ENCODE measurements around the gene CYBA.

The CYBA gene

DNA sequence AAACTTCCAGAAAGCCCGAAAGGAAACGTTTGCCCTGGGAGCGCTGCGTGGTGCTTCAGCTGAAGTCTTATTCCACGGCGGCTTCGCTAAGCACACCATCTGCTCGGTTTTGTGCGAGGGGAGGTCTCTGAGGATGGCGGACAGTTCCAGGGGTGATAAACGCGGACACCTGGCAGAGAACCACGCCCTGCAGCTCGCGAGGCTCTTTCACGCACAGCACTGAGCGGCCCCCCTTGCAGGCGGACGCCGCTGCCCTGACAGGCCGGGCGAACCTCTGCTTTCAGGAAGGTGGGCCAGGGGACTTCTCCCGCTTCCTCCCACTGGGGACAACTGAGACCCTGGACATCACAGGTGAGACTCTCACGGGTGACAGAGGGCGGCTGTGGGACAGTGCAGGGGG is 8.3 kb upstream of the CYBA start:
- DNase-seq: no peak

DNA sequence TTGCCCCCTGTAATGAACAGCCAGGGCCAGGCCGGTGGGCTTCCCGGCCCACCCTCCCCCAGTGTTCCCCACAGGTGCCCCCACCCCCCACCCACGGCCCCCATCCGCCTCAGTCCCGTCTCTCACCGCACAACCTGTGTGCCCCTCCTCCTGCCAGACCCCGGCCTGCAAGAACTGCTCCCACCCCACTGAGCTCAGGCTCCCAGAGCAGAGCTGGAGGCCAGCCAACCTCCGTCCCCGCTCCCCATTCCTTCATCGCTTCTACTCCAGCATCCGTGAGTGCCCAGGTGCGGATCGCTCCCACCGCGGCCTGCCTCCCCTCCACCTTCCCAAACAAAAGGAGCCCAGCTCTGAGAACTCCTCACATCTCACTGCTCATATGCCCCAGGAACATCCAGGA is 7.9 kb upstream of the CYBA start:
- no peak for DNase-seq

DNA sequence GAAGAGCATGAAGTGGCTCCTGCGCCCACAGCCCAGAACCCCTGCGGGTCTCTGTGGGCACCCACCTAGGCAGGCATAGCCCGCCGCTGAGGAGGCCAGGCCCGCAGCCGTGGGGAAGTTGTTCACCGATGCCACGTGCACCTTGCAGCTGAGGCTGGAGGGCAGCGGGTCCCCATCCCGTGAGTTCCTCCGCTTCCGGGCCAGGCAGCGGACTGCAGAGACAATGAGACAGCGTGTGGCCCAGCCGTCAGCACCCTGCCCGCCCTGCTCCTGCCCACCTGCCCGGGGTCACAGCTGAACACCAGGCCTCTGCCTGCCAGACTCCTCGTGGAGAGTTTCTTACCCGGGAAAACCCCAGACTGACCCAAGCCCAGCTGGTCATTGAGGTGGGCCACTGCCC is 6.5 kb upstream of the CYBA start:
- DNase-seq: no peak

DNA sequence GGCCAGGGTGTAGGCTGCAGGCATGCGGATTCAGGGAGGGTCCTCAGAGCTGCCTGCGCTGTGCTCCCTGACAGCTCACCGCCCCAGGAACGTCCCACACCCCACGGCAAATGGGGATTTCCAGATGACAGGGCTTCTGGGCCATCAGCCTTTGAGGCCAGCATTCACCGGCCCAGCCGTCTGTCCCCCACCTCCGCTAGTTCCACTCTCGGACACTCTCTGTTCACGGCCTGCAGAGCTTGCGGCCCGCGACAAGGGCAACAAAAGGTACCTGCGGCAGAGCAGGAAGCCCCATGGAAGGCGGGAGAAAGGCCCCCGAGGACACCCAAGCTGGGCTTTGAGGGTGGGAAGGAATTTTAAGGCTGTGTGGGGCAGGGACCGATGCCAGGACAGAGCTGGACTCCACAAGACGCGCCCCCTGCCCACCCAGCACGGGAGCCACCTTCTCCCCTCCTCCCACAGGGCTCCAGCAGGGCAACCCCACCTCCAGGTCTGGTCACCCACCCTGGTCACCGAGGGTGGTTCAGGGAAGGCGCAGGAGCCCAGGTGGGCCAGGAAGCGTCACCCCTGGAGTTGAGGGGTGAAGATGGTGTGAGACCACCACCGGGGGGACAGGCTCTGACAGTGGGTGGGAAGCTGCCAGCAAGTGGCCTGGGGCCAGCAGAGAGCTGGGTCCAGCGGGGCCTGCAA is 5.6 kb upstream of the CYBA start:
- DNase-seq: no peak

DNA sequence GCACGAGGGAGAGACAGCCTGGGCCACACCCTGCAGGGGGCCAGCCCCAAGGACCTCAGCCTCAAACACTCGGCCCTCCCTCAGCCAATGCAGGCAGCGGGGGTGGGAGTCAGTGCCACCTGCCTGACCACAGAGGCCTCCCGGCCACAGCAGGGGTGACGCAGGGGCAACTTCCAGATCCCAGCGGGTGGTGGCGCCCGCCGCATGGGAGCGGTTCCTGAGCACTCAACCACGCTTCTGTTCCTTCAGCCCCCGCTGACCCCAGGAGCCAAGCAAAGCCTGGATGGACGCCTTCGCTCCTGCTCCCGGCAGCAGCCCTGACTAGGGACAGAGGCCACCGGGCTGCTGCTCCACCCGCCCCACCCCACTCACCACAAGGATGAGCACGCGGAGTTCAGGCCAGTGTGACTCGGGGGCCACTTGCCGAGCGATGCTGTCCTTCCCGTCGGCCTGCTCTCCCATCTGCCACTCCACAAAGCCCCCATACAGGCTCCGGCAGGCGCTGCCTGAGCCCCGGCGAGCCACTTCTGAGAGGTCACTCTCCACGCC is 5.0 kb upstream of the CYBA start:
- no peak for DNase-seq

DNA sequence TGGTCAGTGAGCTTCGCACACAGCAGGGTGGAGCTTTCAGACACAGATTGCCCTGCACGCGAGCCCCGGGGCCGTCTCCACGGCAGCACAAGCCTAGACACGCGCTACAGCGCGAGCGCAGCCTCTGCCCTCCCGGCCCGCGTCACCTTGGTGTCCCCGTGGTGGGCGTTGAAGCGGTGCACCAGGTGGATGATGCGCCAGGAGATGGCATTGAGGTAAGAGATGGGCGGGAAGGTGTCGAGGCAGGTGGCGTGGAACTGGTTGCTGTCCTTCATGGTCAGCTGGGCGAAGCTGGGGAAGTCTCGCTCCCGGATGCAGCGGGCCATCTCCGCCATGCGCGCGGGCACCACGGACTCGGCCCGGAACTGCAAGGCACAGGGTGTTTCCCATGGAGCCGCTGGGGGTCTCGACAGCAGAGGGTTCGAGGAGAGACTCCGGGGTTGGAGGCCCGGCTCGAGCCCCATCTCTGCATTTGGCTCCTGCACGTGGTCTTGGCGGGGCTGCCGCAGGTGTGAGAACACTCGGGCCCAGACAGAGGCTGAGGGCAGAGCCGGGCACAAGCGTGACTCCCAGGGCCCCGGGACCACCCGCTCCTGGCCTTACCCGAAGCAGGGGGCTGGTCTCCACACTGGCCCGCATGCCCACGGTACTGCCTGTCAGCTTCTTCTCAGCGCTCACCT is 4.3 kb upstream of the CYBA start:
- DNase-seq: no peak

DNA sequence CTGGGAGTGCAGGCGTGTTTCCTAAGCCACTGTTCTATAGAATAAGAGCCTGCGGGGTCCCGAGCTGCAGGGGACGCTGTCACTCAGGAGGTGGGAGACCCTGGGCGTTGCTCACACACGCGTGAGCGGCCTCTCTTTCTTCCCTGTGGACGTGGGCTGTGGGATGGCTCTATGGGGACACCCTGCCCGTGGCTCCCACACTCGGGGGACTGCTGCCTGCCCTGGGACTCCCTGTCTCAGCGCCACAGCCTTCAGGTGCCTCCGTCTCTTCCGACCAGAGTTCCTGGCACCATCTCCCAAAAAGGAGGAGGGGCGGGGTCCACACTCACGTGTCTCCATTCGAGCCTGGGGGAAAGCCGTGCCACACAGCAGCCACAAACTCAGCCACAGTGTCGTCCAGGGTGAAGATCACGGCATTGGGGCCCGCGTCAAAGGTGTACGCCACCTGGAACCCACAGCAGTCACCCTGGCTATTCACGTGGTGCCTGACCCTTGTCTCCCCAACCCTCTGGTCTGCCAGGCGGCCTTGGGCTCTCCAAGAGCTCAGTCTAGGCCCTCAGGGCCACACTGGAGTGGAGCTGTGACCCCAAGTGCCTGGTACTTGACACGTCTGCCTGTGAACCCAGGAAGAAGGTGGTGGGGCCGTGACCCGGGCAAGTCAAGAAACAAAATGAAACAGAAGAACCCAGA is 3.7 kb upstream of the CYBA start:
- no peak for DNase-seq

DNA sequence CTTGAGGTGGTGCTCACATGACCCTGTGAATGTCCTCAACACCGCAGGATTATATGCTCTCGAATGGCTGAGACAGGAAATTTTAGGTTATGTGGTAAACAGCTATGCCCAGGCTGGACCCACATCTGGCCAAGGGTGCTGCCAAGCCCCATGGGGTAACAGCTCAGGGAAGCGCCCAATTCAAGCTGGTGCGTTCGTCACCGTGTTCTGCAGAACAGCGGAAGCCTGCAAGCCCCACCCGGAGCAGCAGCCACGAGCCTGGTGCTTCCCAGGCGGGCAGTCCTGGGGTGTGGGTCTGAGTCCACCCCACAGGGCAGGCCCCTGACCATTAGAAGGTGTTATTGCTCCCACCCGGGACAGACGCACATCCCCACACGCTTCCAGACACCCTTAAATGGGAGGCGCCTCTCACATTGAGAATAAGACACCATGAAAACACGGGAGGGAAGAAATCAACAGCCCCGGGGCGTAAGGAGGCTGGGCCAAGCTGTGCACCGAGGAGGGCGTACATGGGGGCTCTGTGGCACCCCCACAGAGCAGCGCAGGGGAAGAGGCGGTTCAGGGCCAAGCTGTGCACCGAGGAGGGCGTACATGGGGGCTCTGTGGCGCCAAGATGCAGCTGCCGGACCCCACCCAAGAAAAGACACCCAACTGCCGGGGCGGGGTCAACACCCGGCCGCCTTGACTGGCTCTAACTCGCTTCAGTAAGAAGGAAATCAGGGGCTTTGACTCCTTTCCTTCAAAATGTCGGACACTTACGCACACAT is 2.9 kb upstream of the CYBA start:
- DNase-seq: no peak

DNA sequence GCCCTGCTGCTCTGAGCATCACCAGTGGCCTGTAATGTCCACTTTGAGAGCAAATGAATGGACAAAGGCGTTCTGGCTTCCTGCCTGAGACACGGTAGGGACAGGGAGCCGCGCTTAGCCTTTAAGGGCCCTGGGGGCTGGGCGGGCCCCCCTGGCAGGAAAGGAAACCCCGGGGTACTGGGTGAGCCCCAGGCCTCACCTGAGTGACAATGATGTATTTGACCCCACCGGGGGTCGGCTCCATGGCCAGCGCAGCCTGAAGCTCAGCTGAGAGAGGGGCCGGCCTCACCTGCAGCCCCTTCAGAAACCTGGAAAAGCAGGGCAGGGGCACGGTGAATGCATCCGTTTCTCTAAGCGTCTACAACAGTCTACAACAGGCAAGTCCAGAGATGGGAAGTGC is 2.2 kb upstream of the CYBA start:
- no peak for DNase-seq

DNA sequence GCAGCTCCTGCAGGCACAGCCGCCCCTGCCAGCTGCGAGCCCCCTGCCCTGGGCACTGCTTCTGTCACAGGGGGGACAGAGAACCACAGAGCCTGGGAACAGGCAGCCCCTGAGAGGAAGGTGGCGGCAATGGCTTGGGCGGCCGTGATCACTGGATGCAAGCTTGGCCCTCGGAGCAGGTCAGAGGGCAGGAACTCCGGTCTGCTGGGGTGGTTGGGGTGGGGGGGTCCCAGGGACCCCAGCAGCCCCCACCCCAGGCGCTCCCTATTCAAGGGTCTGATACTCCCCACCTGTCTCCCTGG is 1.9 kb upstream of the CYBA start:
- DNase-seq: no peak

DNA sequence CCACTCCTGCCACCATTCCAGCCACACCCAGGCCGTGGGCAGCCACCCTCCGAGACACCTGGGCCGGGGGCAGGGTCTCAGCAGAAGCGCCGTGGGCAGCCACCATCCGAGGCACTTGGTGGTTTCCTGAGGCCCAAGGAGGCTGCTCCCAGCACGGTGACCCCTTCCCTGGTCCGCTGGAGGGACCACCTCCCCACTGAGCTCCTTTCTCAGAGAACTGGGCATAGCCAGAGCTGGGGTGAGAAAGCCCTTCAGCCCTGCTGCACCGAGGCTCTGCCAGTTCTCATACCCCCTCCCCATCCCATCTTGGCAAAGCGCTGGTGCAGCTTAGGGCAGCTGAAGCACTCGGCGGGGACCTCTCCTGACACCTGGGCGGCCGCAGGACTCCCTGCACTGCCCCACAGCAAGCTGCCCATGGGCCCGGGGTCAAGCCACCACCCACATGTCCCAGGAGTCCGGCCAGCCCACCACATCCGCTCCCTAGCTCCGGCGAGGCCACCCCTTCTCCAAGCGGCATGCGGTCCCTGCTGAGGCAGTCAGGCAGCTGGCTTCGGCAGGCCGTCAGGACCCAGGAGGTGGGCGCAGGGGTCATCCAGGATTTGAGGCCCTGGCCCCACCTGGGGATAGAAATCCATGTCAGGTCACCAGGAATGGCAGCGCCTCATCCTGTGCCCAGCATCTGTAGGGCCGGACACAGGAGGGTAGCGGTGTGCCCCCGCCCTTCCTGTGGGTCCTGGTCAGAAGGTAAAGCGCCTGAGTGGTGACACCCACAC is 1.3 kb upstream of the CYBA start:
- no peak for DNase-seq

DNA sequence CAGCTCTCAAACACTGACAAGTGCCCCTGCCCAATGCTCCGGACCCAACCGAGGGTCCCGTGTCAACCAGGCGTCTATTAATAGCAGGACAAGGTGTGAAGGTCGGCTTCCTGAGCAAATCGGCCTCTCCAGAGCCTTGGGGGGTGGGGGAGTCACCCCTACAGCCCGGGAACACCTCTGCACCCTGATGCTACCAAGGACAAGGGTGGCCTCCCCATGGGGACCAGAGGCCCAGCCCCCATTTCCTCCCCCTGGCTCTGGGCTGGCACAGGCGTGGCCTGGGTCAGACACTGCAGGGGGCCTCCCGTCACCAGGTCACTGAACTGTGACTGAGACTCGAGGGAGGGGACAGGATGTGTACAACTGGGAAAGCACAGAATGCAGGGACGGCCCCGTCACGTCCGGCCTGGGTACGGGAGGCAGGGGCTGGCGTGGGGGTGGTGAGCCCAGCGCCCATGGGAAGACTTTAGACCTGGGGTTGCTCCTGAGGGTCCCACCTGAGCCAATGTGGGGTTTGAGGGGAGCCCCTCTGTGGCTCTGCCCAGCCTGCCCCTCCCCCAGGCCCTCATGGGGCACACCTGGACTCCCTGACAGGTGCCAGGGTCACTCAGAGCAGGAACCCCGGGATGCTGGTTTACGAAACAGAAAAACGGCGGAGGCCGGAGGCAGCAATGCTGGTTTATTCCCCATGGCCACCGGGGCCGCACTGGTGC is 579 bp upstream of the CYBA start:
- no peak for DNase-seq

DNA sequence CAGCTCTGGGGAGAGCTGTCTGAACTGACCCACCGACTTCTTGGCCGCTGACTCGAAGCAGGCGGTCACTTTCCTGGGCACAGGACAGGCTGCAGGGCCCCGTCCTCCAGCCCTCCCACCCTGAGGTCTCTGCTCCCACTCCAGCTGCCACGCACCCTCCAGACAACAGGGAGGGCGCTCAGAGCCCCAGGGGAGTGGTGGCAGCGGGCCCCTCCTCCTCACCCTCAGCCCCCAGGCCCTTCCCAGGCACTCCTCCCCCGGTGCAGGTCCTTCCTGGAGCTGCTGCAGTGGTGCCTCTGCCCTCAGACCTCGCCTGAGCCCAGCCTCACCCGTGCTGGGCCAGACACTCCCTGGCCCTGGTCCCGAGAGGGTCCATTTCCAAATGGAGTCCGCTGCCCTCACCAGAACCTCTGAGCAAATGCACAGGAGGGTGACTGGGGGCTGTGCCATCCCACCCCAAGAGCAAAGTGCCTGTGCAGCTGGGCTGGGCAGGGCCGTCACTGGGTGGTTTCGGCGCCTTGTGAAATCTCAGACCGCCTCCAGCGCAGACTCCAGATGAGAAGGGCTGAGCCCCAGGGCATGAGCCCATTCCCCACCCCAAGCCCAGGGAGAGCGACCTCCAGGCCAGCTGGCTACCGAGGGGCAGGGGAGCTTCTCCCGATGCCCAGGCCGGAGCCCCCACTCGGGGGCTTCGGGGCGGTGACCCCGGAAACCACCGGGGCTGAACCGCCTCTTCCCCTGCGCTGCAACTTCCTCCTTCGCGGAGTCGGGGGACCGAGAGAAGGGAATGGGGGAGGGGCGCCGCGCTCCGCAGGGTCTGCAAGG is 717 bp downstream of the CYBA start:
- no peak for DNase-seq

DNA sequence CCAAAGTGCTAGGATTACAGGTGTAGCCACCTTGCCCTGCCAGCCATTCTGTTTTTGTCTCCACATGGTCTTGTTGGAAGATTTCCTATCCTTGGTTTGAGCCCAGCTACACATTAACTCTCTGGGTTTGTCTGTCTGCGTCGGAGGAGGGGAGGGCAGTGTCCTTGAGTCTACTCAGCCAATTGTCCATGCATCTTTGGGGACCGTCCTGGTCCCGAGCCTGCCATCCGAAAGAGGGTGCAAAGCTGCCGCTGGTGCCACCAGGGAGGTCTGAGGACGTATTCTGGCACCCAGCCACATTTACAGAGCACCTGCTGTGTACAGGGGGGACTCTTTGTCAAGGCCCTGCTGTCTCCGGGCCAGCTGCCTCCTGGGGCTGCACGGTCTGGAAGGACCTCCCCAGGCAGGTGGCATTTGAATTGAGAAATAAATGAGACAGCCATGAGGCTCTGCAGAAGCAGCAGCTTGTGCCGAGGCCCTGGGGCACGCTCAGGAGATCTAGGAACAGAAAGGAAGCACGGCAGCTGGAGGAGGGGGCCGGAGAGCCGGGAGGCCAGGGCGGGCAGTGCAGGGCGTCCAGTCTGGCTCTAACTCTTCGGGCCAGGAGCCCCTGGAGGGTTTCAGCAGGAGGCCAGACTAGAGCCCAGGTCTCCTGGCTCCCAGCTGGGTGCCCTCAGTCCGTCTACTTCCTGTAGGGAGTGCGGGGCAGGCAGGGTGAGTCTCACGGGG is 1.5 kb downstream of the CYBA start:
- no peak for DNase-seq

DNA sequence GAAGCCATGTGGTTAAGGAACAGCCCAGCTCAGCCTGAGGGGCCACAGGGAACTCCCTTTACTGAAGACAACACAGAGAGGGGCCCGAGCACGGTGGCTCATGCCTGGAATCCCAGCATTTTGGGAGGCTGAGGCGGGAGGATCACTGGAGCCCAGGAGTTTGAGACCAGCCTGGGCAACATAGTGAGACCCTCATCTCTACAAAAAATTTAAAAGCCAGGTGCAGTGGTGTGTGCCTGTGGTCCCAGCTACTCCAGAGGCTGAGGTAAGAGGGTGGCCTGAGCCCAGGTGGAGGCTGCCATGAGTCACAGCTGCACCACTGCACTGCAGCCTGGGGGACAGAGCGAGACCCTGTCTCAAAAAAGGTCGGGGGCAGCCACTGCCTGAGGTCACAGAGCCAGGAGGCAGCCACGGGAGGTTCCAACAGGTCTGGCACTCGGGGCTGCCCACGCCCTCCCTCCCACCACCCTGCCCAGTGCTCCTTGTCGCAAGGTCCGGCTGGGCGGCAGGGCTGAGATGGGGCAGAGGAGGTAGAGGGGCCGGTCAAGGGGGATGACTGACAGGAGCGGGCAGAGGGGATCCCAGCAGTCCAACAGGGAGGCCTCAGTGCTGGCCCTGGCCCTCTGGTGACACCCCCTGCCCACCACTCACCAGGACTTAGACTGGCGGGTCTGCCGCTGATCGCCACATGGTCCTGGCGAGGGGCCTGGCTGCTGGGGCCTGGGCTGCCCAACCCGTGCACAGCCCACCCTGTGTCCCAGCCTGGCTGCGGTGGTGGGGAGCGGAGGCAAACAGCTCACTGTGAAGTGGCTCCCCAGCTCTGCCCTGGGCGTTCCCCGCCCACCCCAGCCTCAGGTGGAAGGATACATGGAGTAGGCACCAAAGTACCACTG is 3.4 kb downstream of the CYBA start:
- DNase-seq: no peak

DNA sequence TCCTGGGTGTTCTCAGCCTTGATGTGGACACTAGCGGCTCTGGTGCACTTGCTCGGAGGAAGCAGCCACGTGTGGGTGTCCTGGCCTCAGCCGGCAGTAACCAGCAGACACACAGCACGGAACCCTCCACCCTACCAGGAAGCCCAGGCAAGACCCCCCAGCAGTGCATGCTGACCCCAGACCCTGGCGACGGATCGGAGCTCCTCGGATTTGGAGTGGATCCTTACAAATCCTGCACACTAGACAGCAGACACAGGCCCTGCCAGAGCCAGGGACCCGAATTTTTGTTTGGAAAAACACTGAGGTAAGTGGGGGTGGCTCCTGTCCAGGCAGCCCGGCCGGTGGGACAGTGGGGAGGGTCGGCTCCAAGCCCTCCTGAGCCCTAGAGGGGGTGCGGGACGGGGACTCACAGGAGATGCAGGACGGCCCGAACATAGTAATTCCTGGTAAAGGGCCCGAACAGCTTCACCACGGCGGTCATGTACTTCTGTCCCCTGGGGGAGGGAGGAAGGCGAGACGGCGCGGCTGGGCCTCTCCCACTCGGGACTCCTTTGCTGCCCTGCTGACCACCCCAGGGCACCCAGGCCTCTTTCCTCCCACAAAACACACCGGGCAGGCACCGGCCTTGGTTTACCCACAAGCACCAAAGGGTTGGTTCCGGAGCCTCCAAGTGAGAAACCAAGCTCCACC is 4.4 kb downstream of the CYBA start:
- DNase-seq: no peak

DNA sequence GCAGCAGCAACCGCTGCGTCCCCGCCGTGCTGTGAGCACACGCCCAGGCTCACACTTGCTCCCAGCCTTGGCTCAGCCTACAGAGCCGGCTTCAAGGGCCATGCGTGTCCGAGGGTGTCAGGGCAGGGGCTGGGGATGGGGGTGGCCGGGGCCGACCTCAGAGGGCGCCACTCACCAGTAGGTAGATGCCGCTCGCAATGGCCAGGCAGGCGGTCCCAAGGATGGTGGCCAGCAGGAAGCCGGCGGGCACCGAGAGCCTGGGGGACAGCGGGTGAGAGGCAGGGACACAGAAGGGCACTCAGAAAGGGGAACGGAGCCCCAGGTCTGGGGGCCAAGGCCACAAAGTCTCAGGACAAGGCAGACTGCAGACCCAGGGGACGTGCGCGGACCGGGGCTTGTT is 4.9 kb downstream of the CYBA start:
- DNase-seq: no peak

DNA sequence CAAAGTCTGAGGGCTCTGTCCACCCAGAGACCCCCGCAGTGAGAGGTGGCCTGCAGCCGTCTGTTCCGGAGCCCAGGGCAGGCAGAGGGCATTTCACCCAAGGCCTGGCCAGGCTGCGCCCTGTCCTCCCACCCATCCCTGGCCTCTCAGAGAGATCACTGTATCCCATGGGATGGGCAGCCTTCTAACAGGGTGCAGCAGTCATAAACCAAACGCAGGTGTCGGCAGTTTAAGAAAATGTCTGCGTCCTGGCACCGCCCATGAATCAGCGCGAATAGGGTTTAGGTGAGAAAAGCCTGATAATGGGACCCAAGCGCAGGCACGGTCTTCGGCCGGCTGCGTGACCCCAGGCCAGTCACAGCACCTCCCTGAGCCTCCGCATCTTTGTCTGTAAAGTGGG is 5.4 kb downstream of the CYBA start:
- no peak for DNase-seq

DNA sequence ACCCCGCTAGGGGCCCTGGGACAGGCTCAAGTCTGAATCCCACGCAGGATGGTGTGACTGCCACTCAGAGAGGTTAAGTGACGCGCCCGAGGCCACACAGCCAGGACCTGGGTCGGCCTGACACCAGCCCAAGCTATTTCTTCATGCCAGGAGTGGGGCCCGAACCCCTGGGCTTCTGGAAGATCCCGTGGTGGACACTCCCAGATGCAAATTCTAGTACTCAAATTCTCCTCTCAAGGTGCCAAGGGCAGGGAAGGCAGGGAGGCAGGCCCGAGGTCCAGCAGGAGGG is 7.3 kb downstream of the CYBA start:
- no peak for DNase-seq

Measured in GDM1 (cell line).